CD4-positive, alpha-beta T cell (primary cell): ENCODE results near the gene DNAH11. TPM values are rescaled to one million over a fixed set of nuclear protein-coding genes. Genes with fewer than 3 reads are reported as not detected.

Experiments used
- ATAC-seq: fragments of 200-7000 bp; cut with Tn5 transposase; one replicate; pipeline ENCODE4 v1.10.0; 2022; ENCODE audit warnings: mild to moderate bottlenecking; ENCODE audit not compliant: poor library complexity
- CTCF ChIA-PET: fragments of 350-600 bp; sonication (Branson Sonifier 250); formaldehyde crosslinking; loops from one replicate; lab custom pipeline; 2021; ENCODE audit warnings: antibody characterized with exemption, inconsistent platforms; lab: Charles Lee
- POLR2A ChIA-PET: fragments of 350-600 bp; sonication (Branson Sonifier 250); formaldehyde crosslinking; loops from one replicate; lab custom pipeline; 2021; ENCODE audit warnings: antibody characterized with exemption, inconsistent platforms; lab: Charles Lee
- DNase-seq, 14 experiments: peaks; one replicate each; pipeline ENCODE4 v3.0.0-alpha.2; 2013 to 2020; ENCODE audit warnings: mixed read lengths in 2 of 14
- H3K27ac ChIP-seq, 2 donors: one replicate each; pipeline versions ENCODE4 v1.5.1 to v1.7.0; 2013; ENCODE audit warnings: low read length in 2 of 2, low read depth in 1 of 2, mild to moderate bottlenecking in 1 of 2
- H3K27me3 ChIP-seq, 2 experiments: 1 replicate in 1 of 2; 2 replicates in 1 of 2; pipeline versions ENCODE4 v1.6.1 to v1.7.0; 2013; ENCODE audit warnings: low read length in 2 of 2, control low read depth in 1 of 2, mild to moderate bottlenecking in 1 of 2, moderate library complexity in 1 of 2; ENCODE audit not compliant: insufficient read depth in 2 of 2, control insufficient read depth in 1 of 2
- H3K36me3 ChIP-seq: one replicate; pipeline ENCODE4 v1.6.1; 2013; ENCODE audit warnings: low read length, control low read depth; ENCODE audit not compliant: insufficient read depth
- H3K4me1 ChIP-seq: one replicate; pipeline ENCODE4 v1.6.1; 2013; ENCODE audit warnings: low read length, control low read depth; ENCODE audit not compliant: insufficient read depth
- H3K4me3 ChIP-seq: one replicate; pipeline ENCODE4 v1.5.1; 2013; ENCODE audit warnings: mild to moderate bottlenecking, low read length, moderate library complexity
- H3K9me3 ChIP-seq, 2 experiments: 1 replicate in 1 of 2; 2 replicates in 1 of 2; pipeline versions ENCODE4 v1.6.1 to v1.7.0; 2013; ENCODE audit warnings: low read length in 2 of 2, mild to moderate bottlenecking in 2 of 2, control low read depth in 1 of 2, moderate library complexity in 1 of 2; ENCODE audit not compliant: control insufficient read depth in 1 of 2, insufficient read depth in 1 of 2
- H3K27ac Mint-ChIP-seq: one replicate; pipeline ENCODE4 v1.8.0; 2020; ENCODE audit warnings: mixed read lengths
- H3K27me3 Mint-ChIP-seq: one replicate; pipeline ENCODE4 v1.8.0; 2021; ENCODE audit warnings: mixed read lengths
- H3K36me3 Mint-ChIP-seq: one replicate; pipeline ENCODE4 v1.8.0; 2021; ENCODE audit warnings: low read depth, mixed read lengths
- H3K4me1 Mint-ChIP-seq: one replicate; pipeline ENCODE4 v1.8.0; 2021; ENCODE audit warnings: low read depth, mixed read lengths
- H3K4me3 Mint-ChIP-seq: one replicate; pipeline ENCODE4 v1.8.0; 2020; ENCODE audit warnings: mild to moderate bottlenecking, mixed read lengths
- H3K9me3 Mint-ChIP-seq: one replicate; pipeline ENCODE4 v1.8.0; 2020; ENCODE audit warnings: mixed read lengths
- intact Hi-C, 2 experiments: fragments of 100-400 bp; cut with DNase I in 1 of 2; cut with micrococcal nuclease in 1 of 2; formaldehyde crosslinking; loops; one replicate each; pipeline versions ENCODE4 v1.15.1 to v1.9.0; 2023 to 2025; cut with DNase I, micrococcal nuclease
- total RNA-seq, 174 experiments: library from RNA in 2 of 174; stranded (reverse) in 2 of 174; gene quantifications; one replicate each; pipeline ENCODE4 v1.2.3 and lab custom pipeline; 2021 to 2026
- TF ChIP-seq, protein P1 (sequence below): fragments of 200-600 bp; IDR thresholded peaks from one replicate; pipeline ENCODE4 v1.8.0; 2022; ENCODE audit warnings: antibody characterized with exemption, mild to moderate bottlenecking

DNAH11 gene
- total RNA-seq, 2 experiments from 2014 or later = 0.11 TPM; not detected in 1

DNA sequence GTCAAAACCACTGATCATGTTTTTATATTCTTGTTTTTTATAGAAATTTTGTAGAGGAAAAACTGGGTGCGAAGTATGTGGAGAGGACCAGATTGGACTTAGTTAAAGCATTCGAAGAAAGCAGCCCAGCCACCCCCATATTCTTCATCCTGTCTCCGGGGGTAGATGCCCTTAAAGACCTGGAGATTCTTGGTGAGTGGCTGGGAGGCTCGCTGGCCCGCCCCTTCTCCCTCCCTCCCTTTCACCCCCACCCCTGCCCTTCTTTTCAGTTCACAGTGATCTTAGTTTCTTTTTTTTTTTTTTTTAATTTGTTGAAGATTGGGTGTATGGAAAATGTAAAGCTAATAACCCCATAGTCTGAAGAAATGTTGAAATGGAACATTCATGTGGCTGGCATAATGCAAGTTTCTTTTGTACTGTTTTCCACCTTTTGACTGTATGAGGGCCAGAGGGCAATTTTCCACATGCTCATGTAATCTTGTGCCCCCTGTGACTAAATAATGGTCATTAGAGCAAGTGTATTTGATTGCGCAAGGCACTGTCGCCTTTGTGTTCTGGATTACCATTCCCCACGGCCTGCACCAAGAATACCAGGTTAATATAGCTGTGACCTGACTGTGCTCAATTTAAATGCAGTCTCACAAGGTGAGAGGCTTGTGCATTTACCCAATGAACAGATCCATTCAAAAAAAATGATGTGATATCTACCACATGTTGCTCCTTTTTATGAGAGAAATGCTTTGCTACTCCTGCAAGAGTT lies 325.2 kb downstream of the DNAH11 start:
- H3K27me3 Mint-ChIP-seq = no peaks in the 10 kb centered on the region
- H3K27ac Mint-ChIP-seq = no peak overlapping the region
- CTCF ChIA-PET = interaction anchor here (0.8 kb wide), 1 partner anchor 74 kb away, joined by 4 read pairs; no protein-coding TSS in a partner anchor
- POLR2A ChIA-PET = no interaction called here
- no peak for ATAC-seq
- H3K27me3 ChIP-seq = no peaks in the 10 kb centered on the region
- intact Hi-C loops = no loop called here
- no peaks in the 10 kb centered on the region for H3K9me3 ChIP-seq
- no peak overlapping the region for H3K4me3 ChIP-seq
- no peaks in the 10 kb centered on the region for H3K4me1 ChIP-seq
- H3K27ac ChIP-seq = no peak overlapping the region
- H3K36me3 ChIP-seq = no peaks in the 10 kb centered on the region
- no peak for DNase-seq
- TF ChIP-seq, protein P1, sequence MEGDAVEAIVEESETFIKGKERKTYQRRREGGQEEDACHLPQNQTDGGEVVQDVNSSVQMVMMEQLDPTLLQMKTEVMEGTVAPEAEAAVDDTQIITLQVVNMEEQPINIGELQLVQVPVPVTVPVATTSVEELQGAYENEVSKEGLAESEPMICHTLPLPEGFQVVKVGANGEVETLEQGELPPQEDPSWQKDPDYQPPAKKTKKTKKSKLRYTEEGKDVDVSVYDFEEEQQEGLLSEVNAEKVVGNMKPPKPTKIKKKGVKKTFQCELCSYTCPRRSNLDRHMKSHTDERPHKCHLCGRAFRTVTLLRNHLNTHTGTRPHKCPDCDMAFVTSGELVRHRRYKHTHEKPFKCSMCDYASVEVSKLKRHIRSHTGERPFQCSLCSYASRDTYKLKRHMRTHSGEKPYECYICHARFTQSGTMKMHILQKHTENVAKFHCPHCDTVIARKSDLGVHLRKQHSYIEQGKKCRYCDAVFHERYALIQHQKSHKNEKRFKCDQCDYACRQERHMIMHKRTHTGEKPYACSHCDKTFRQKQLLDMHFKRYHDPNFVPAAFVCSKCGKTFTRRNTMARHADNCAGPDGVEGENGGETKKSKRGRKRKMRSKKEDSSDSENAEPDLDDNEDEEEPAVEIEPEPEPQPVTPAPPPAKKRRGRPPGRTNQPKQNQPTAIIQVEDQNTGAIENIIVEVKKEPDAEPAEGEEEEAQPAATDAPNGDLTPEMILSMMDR = no peak
- no peak overlapping the region for H3K4me3 Mint-ChIP-seq
- H3K9me3 Mint-ChIP-seq = no peaks in the 10 kb centered on the region
- no peaks in the 10 kb centered on the region for H3K4me1 Mint-ChIP-seq
- no peaks in the 10 kb centered on the region for H3K36me3 Mint-ChIP-seq

DNA sequence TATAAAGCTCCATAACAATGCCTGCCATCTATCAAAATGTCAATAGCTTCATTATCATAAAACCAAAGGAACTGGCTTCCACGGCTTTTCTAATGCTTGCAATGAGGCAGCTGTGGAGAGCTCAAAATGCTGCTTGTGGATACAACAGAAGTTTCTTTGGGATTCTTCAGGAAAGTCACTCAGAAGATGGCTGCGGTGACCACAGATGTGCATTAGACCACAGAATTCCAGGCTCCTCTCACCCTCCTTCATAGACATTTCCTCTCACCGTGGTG lies 325.7 kb downstream of the DNAH11 start:
- TF ChIP-seq, protein P1 = no peak

DNA sequence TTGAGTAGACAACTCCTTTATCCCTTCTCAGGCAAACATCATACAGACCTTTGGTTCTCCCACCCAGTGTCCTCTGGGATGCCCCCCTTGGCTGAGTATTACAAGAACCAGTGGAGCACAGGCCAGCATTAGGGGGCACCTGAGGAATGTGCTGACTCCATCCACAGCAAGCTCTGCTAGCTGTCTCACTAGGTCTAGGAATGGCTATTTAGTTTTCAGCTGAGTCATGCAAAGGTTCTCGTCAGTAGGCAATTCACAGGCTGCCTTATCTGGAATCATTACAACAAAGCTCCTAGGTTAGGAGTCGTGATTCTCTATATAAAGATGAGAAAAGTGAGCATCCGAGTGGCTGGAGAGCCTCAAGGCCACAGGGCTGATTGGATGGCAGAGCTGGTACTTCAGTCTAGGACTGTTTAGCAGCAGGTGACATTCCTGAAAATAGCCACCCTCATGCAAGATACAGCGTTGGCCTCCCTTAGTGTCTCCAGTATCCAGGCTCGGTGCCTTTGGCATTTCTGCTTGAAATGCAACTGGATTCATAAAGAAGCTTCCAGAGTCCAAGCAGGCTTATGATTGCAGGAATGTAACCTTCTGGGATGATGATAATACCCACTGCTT lies 327.1 kb downstream of the DNAH11 start:
- intact Hi-C loops = no loop called here
- peaks cover 3% of the 10 kb centered on the region for H3K9me3 Mint-ChIP-seq
- H3K36me3 Mint-ChIP-seq = no peaks in the 10 kb centered on the region
- TF ChIP-seq, protein P1 = no peak
- Histone ChIP-seq H3K36me3 (no peaks in the 10 kb centered on the region), H3K4me3 (no peak overlapping the region), H3K27me3 (no peaks in the 10 kb centered on the region), H3K27ac (no peak overlapping the region), H3K4me1 (no peaks in the 10 kb centered on the region), H3K9me3 (no peaks in the 10 kb centered on the region)
- CTCF ChIA-PET = no interaction called here
- DNase-seq (no peak), ATAC-seq (no peak)
- H3K27ac Mint-ChIP-seq = no peak overlapping the region
- no peak overlapping the region for H3K4me3 Mint-ChIP-seq
- POLR2A ChIA-PET = no interaction called here
- no peaks in the 10 kb centered on the region for H3K4me1 Mint-ChIP-seq
- H3K27me3 Mint-ChIP-seq = no peaks in the 10 kb centered on the region

More for the DNA sequence above, 325.7 kb downstream of the DNAH11 start:
- no peak overlapping the region for H3K27ac ChIP-seq
- CTCF ChIA-PET = interaction anchor here (0.8 kb wide), 1 partner anchor 73 kb away, joined by 4 read pairs; no protein-coding TSS in a partner anchor
- Mint-ChIP-seq H3K4me1 (no peaks in the 10 kb centered on the region), H3K27ac (no peak overlapping the region), H3K9me3 (no peaks in the 10 kb centered on the region), H3K36me3 (no peaks in the 10 kb centered on the region), H3K4me3 (no peak overlapping the region), H3K27me3 (no peaks in the 10 kb centered on the region)
- intact Hi-C loops = no loop called here
- POLR2A ChIA-PET = no interaction called here
- H3K36me3 ChIP-seq = no peaks in the 10 kb centered on the region
- no peak overlapping the region for H3K4me3 ChIP-seq
- no peaks in the 10 kb centered on the region for H3K9me3 ChIP-seq
- ATAC-seq = no peak
- no peaks in the 10 kb centered on the region for H3K4me1 ChIP-seq
- no peak for DNase-seq
- H3K27me3 ChIP-seq = no peaks in the 10 kb centered on the region
